DND-41 (cell line): ENCODE results near the gene PSMD3.

Experiments
- CTCF ChIP-seq: IDR thresholded peaks from 2 replicates; pipeline ENCODE4 v1.5.1; 2012; ENCODE audit warnings: borderline replicate concordance, low read length, moderate library complexity, mild to moderate bottlenecking; ENCODE audit not compliant: poor library complexity, severe bottlenecking; ENCODE audit errors: extremely low read depth
- EZH2 ChIP-seq: IDR thresholded peaks from 3 replicates; pipeline ENCODE4 v1.6.1; 2012; ENCODE audit warnings: borderline replicate concordance, low read depth, mild to moderate bottlenecking, moderate library complexity, low read length, inconsistent platforms; ENCODE audit not compliant: severe bottlenecking

- TF ChIP-seq CTCF (peak; percentile 55), EZH2 (no peak)
Measured at GRCh38 chr17:39979893-39980350, 685 bp upstream of the PSMD3 start.
